ENCODE data around the gene CITED4.

GRCh38 chr1:40830419-40830943 lies 31.7 kb downstream of the CITED4 start:
- TF ChIP-seq POLR2A (IDR thresholded peaks at IDR 0.05) = no peak
- TF ChIP-seq CTCF (IDR thresholded peaks at IDR 0.05) = no peak

Data from testis (tissue), 2 donors.